ENCODE data around the gene THSD7A. TPM values are rescaled to one million over a fixed set of nuclear protein-coding genes. Genes with fewer than 3 reads are reported as not detected.

The THSD7A gene
- polyA plus RNA-seq, 3 donors, result 78.5 to 89.8 (median 85.2) TPM

GRCh38 chr7:11648980-11649379 lies 183.0 kb downstream of the THSD7A start:
- no peak for DNase-seq (ENCODE audit: low read depth in 3 of 3, low spot score in 2 of 3)

GRCh38 chr7:11648101-11648500 lies 183.9 kb downstream of the THSD7A start:
- no peak for DNase-seq (ENCODE audit: low read depth in 3 of 3, low spot score in 2 of 3)

GRCh38 chr7:11642841-11643240 lies 189.2 kb downstream of the THSD7A start:
- DNase-seq (ENCODE audit: low read depth in 3 of 3, low spot score in 2 of 3), result no peak

- no peak for DNase-seq (ENCODE audit: low read depth in 3 of 3, low spot score in 2 of 3)
These were observed 189.7 kb downstream of the THSD7A start for GRCh38 chr7:11642276-11642675.

GRCh38 chr7:11638011-11638774 lies 193.8 kb downstream of the THSD7A start:
- DNase-seq (ENCODE audit: low read depth in 3 of 3, low spot score in 2 of 3), result no peak

GRCh38 chr7:11636274-11636673 lies 195.7 kb downstream of the THSD7A start:
- no peak for DNase-seq (ENCODE audit: low read depth in 3 of 3, low spot score in 2 of 3)

GRCh38 chr7:11633310-11633709 lies 198.7 kb downstream of the THSD7A start:
- no peak for DNase-seq (ENCODE audit: low read depth in 3 of 3, low spot score in 2 of 3)

GRCh38 chr7:11630355-11630754 lies 201.6 kb downstream of the THSD7A start:
- DNase-seq (ENCODE audit: low read depth in 3 of 3, low spot score in 2 of 3), result no peak

- DNase-seq (ENCODE audit: low read depth in 3 of 3, low spot score in 2 of 3), result no peak
These were observed 206.3 kb downstream of the THSD7A start for GRCh38 chr7:11625669-11626068.

GRCh38 chr7:11623093-11623678 lies 208.8 kb downstream of the THSD7A start:
- no peak for DNase-seq (ENCODE audit: low read depth in 3 of 3, low spot score in 2 of 3)

- no peak for DNase-seq (ENCODE audit: low read depth in 3 of 3, low spot score in 2 of 3)
These were observed 211.4 kb downstream of the THSD7A start for GRCh38 chr7:11620406-11621253.

GRCh38 chr7:11616466-11616865 lies 215.5 kb downstream of the THSD7A start:
- no peak for DNase-seq (ENCODE audit: low read depth in 3 of 3, low spot score in 2 of 3)

GRCh38 chr7:11615174-11615573 lies 216.8 kb downstream of the THSD7A start:
- DNase-seq (ENCODE audit: low read depth in 3 of 3, low spot score in 2 of 3), result no peak

GRCh38 chr7:11613292-11613930 lies 218.6 kb downstream of the THSD7A start:
- DNase-seq (ENCODE audit: low read depth in 3 of 3, low spot score in 2 of 3), result no peak

- DNase-seq (ENCODE audit: low read depth in 3 of 3, low spot score in 2 of 3), result no peak
These were observed 219.3 kb downstream of the THSD7A start for GRCh38 chr7:11612737-11613136.

GRCh38 chr7:11609096-11609670 lies 222.8 kb downstream of the THSD7A start:
- DNase-seq (ENCODE audit: low read depth in 3 of 3, low spot score in 2 of 3), result no peak

GRCh38 chr7:11607686-11608085 lies 224.3 kb downstream of the THSD7A start:
- no peak for DNase-seq (ENCODE audit: low read depth in 3 of 3, low spot score in 2 of 3)

GRCh38 chr7:11605749-11606148 lies 226.2 kb downstream of the THSD7A start:
- DNase-seq (ENCODE audit: low read depth in 3 of 3, low spot score in 2 of 3), result no peak

- DNase-seq (ENCODE audit: low read depth in 3 of 3, low spot score in 2 of 3), result no peak
These were observed 227.5 kb downstream of the THSD7A start for GRCh38 chr7:11604505-11604904.

GRCh38 chr7:11601761-11602160 lies 230.2 kb downstream of the THSD7A start:
- no peak for DNase-seq (ENCODE audit: low read depth in 3 of 3, low spot score in 2 of 3)

- DNase-seq (ENCODE audit: low read depth in 3 of 3, low spot score in 2 of 3), result no peak
These were observed 238.7 kb downstream of the THSD7A start for GRCh38 chr7:11593322-11593721.
